ENCODE data around the gene CCDC14. TPM values are rescaled to one million over a fixed set of nuclear protein-coding genes. Genes with fewer than 3 reads are reported as not detected.
"Not testable (repeated sequence)": the region's sequence is repeated elsewhere in the genome, so short reads cannot be mapped to it uniquely, and the experiment has no call there.

Gene CCDC14, protein sequence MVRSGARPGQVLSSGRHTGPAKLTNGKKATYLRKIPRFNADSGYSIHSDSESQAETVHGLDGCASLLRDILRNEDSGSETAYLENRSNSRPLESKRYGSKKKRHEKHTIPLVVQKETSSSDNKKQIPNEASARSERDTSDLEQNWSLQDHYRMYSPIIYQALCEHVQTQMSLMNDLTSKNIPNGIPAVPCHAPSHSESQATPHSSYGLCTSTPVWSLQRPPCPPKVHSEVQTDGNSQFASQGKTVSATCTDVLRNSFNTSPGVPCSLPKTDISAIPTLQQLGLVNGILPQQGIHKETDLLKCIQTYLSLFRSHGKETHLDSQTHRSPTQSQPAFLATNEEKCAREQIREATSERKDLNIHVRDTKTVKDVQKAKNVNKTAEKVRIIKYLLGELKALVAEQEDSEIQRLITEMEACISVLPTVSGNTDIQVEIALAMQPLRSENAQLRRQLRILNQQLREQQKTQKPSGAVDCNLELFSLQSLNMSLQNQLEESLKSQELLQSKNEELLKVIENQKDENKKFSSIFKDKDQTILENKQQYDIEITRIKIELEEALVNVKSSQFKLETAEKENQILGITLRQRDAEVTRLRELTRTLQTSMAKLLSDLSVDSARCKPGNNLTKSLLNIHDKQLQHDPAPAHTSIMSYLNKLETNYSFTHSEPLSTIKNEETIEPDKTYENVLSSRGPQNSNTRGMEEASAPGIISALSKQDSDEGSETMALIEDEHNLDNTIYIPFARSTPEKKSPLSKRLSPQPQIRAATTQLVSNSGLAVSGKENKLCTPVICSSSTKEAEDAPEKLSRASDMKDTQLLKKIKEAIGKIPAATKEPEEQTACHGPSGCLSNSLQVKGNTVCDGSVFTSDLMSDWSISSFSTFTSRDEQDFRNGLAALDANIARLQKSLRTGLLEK
- total RNA-seq, result 29.2 and 31.1 TPM in 2 replicates
- long read RNA-seq, full-length matches to known transcripts, result 11 of 74 reads
- long read RNA-seq, partial matches to known transcripts, result 18 of 74 reads
- long read RNA-seq, other reads (novel, unspliced or antisense), result 45 of 74 reads

DNA sequence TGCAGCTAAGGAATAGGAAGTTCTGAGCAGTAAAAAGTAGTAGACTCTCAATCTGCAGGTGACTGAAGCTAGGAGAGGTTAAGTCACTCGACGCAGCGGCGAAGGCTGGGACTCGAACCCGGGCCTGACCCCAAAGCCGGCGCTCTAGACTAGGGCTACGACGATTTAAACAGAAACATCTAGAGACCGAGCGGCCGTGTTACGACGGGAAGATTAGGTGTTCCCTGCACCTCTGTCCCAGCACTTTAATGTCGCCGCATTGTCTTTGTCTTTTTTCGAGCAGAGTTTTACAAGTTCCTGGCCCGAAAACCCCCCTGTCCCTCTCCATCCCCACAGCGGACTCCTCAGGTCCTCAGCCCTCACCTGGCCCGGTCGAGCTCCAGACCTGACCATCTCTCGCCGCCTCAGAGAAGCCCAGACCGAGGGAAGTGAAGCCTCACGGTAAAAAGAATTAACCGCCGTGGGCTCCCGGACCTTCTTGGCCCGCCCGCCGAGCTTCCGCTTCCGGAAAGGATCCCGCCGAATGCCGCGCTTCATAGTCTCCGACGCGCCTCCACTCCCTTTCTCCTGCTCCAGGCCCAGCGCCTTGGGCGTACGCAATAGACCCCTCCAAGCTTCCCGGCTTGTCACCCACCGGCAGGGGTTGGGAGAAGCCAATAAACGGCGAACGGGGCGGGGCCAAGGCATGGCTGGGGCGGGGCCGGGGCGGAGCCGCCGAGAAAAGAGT, at the start of gene CCDC14:
Gene CCDC14 (minus strand): TSS at position 449 of the 727 bp plus-strand sequence. CDS start 56 bp downstream, at position 393.
- DNase-seq (ENCODE audit: extremely low spot score, unreplicated experiment), result peak; percentile 97
- H3K27me3 Mint-ChIP-seq (ENCODE audit: unreplicated experiment), result peaks cover 14% of the 10 kb centered on the region
- peak within 1 kb of the TSS; percentile 95 for H3K4me3 Mint-ChIP-seq (ENCODE audit: unreplicated experiment)
- no peaks in the 10 kb centered on the region for H3K36me3 Mint-ChIP-seq (ENCODE audit: unreplicated experiment)
- peaks cover 26% of the 10 kb centered on the region for H3K4me1 Mint-ChIP-seq (ENCODE audit: unreplicated experiment)
- TF ChIP-seq, protein P1, sequence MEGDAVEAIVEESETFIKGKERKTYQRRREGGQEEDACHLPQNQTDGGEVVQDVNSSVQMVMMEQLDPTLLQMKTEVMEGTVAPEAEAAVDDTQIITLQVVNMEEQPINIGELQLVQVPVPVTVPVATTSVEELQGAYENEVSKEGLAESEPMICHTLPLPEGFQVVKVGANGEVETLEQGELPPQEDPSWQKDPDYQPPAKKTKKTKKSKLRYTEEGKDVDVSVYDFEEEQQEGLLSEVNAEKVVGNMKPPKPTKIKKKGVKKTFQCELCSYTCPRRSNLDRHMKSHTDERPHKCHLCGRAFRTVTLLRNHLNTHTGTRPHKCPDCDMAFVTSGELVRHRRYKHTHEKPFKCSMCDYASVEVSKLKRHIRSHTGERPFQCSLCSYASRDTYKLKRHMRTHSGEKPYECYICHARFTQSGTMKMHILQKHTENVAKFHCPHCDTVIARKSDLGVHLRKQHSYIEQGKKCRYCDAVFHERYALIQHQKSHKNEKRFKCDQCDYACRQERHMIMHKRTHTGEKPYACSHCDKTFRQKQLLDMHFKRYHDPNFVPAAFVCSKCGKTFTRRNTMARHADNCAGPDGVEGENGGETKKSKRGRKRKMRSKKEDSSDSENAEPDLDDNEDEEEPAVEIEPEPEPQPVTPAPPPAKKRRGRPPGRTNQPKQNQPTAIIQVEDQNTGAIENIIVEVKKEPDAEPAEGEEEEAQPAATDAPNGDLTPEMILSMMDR (IDR thresholded peaks at IDR 0.05), result no peak
- H3K9me3 Mint-ChIP-seq (ENCODE audit: unreplicated experiment), result no peaks in the 10 kb centered on the region
- H3K27ac Mint-ChIP-seq (ENCODE audit: unreplicated experiment), result peak within 1 kb of the TSS; percentile 94

DNA sequence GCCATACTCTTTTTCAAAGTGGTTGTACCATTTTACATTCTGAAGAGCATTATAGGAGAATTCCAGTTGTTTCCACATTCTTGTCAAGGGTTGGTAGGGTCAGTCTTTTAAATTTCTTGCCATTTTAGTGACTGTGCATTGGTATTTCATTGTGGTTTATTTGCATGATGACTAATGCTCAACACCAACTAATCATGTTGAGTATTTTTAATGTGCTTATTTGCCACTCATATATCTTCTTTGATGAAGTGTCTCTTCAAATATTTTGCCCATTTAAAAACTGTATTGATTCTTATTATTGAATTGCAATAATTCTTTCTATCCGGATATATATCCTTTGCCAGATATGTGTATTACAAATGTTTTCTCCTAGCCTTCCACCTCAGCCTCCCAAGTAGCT, 47.3 kb upstream of the CCDC14 start:
- H3K27ac Mint-ChIP-seq (ENCODE audit: unreplicated experiment); H3K4me3 Mint-ChIP-seq (ENCODE audit: unreplicated experiment); H3K36me3 Mint-ChIP-seq (ENCODE audit: unreplicated experiment); DNase-seq (ENCODE audit: extremely low spot score, unreplicated experiment); H3K9me3 Mint-ChIP-seq (ENCODE audit: unreplicated experiment); H3K4me1 Mint-ChIP-seq (ENCODE audit: unreplicated experiment): not testable (repeated sequence)
- H3K27me3 Mint-ChIP-seq (ENCODE audit: unreplicated experiment), result peaks cover 53% of the 10 kb centered on the region

DNA sequence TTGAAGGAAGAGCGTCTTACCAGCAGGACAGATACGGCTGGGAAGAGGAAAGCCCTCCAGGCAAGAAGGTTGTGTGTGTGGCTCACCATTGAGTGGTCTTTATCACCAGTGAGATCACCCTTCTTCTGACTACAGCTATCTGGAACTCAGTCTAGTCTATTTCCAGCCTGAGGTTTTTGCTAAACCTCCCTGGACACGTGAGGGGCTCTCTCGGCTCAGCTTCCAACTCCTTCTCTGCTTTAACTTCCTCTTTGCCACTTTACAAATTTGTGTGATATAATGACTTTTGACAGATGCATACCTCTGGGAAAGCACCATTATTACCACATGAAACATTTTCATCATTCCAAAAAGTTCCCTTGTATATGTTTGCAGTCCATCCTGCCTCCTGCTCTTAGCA, 46.2 kb upstream of the CCDC14 start:
- H3K9me3 Mint-ChIP-seq (ENCODE audit: unreplicated experiment), result no peaks in the 10 kb centered on the region
- no peak for DNase-seq (ENCODE audit: extremely low spot score, unreplicated experiment)
- TF ChIP-seq, protein P1 (IDR thresholded peaks at IDR 0.05), result no peak
- H3K27me3 Mint-ChIP-seq (ENCODE audit: unreplicated experiment), result peaks cover 63% of the 10 kb centered on the region
- peaks cover 6% of the 10 kb centered on the region for H3K4me1 Mint-ChIP-seq (ENCODE audit: unreplicated experiment)
- H3K4me3 Mint-ChIP-seq (ENCODE audit: unreplicated experiment), result no peak overlapping the region
- H3K27ac Mint-ChIP-seq (ENCODE audit: unreplicated experiment), result no peak overlapping the region
- H3K36me3 Mint-ChIP-seq (ENCODE audit: unreplicated experiment), result no peaks in the 10 kb centered on the region

DNA sequence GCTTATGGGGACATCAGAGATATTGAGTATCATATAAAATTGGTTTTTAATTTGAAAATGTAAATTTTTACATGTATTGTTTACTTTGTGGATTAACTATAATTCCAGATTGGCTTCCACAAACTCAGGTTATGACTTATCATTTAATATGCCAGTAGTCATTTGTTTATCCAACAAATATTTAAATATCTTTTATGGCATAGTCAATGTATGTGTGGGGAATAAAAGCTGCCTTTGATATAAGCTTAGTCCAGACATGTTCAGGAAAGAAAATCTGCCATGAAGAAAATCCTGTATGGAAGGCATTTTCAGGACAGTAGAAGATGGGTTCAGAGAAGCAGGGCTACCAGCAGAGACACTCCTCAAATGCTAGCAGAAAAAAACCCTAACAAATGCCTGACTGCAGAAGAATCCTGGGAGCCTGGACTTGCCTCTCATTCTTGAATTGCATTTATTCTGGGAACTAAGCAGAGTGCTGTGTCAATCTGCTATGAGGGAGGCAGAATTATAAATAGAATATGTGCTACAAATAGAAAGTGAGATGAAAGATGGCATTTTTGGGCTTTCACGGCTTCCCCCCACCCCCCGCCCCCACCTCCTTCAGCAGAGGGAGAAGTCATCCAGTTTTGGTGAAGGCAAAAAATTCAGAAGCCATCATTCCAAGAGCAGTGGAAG, 41.5 kb upstream of the CCDC14 start:
- not testable (repeated sequence) for H3K27ac Mint-ChIP-seq (ENCODE audit: unreplicated experiment); H3K4me3 Mint-ChIP-seq (ENCODE audit: unreplicated experiment); H3K9me3 Mint-ChIP-seq (ENCODE audit: unreplicated experiment); DNase-seq (ENCODE audit: extremely low spot score, unreplicated experiment); H3K4me1 Mint-ChIP-seq (ENCODE audit: unreplicated experiment); H3K36me3 Mint-ChIP-seq (ENCODE audit: unreplicated experiment)
- H3K27me3 Mint-ChIP-seq (ENCODE audit: unreplicated experiment), result peaks cover 86% of the 10 kb centered on the region

DNA sequence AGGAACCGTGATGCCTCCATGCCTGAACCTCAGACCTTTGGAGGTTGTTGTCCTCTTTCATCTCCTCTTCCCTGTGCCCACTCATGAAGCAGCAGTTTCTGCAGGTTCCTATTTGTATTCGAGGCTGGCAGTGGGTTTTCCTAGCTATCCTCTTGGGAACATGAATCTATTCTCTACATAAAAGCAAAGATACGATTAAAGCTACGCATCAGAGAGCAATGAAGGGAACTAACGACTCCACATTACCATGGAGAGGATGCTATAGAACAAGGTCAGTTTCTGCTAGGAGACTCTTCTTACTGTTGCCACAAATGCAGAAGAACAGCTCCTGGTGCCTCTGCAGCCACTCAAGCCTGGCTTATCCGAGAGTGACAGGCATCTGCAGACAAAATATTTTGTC, 40.3 kb upstream of the CCDC14 start:
- not testable (repeated sequence) for H3K9me3 Mint-ChIP-seq (ENCODE audit: unreplicated experiment); H3K27ac Mint-ChIP-seq (ENCODE audit: unreplicated experiment); DNase-seq (ENCODE audit: extremely low spot score, unreplicated experiment); H3K36me3 Mint-ChIP-seq (ENCODE audit: unreplicated experiment); H3K4me3 Mint-ChIP-seq (ENCODE audit: unreplicated experiment); H3K4me1 Mint-ChIP-seq (ENCODE audit: unreplicated experiment)
- H3K27me3 Mint-ChIP-seq (ENCODE audit: unreplicated experiment), result peaks cover 84% of the 10 kb centered on the region

DNA sequence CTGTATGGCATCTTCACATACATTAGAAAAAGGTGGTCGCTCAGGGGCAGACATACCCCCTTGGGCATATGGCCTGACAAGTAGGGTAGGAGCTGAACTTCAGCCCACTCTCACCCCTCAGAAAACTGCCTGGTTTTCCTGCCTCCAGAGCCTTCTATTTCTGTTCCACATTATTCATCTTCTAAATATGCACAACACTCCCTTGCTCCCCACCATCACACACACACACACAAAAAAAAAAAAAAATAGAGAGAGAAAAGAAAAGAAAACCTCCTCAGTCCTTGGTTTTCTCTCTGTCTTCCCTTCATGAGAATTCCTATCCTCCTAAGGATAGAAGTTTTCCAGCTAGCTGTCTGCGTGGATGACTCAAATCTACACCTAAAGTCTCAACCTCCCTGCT, 36.5 kb upstream of the CCDC14 start:
- H3K27me3 Mint-ChIP-seq (ENCODE audit: unreplicated experiment), result peaks cover 52% of the 10 kb centered on the region
- H3K27ac Mint-ChIP-seq (ENCODE audit: unreplicated experiment), result no peak overlapping the region
- H3K4me1 Mint-ChIP-seq (ENCODE audit: unreplicated experiment), result peaks cover 2% of the 10 kb centered on the region
- TF ChIP-seq, protein P1 (IDR thresholded peaks at IDR 0.05), result no peak
- no peaks in the 10 kb centered on the region for H3K36me3 Mint-ChIP-seq (ENCODE audit: unreplicated experiment)
- no peaks in the 10 kb centered on the region for H3K9me3 Mint-ChIP-seq (ENCODE audit: unreplicated experiment)
- DNase-seq (ENCODE audit: extremely low spot score, unreplicated experiment), result no peak
- no peak overlapping the region for H3K4me3 Mint-ChIP-seq (ENCODE audit: unreplicated experiment)

Measured in osteocyte (in vitro differentiated cells).